ENCODE measurements around the gene TRPV5.

GRCh38 chr7:142906643-142907042, 26.9 kb downstream of the TRPV5 start:
- TF ChIP-seq CTCF (IDR thresholded peaks at IDR 0.05) (no peak), EP300 (IDR thresholded peaks at IDR 0.05; ENCODE audit: low read depth) (no peak), POLR2A (IDR thresholded peaks at IDR 0.05) (no peak)

All from transverse colon (tissue), 3 donors.